Measurements from ENCODE around the gene WFDC2.
A peak's percentile ranks its signal among the peaks of the same experiment; 100 is the strongest.

DNA sequence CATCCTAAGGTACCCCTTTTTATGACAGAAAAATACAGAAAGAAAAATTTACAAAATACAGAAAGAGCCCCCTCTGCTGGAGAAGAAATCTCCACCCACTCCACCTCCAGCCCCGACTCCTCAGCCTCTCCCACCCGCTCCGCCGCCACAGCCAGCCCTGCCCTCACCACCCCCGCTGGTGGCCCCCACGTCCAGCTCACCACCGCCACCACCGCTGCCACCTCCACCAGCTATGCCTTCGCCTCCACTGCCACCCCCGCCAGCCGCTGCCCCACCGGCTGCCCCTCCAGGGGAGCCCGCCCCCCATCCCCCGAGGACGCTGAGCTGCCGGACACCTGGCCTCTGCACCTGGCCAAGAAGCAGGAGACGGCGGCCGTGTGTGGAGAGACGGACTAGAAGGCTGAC is 17.7 kb downstream of the WFDC2 start:
- TF ChIP-seq, protein P1, sequence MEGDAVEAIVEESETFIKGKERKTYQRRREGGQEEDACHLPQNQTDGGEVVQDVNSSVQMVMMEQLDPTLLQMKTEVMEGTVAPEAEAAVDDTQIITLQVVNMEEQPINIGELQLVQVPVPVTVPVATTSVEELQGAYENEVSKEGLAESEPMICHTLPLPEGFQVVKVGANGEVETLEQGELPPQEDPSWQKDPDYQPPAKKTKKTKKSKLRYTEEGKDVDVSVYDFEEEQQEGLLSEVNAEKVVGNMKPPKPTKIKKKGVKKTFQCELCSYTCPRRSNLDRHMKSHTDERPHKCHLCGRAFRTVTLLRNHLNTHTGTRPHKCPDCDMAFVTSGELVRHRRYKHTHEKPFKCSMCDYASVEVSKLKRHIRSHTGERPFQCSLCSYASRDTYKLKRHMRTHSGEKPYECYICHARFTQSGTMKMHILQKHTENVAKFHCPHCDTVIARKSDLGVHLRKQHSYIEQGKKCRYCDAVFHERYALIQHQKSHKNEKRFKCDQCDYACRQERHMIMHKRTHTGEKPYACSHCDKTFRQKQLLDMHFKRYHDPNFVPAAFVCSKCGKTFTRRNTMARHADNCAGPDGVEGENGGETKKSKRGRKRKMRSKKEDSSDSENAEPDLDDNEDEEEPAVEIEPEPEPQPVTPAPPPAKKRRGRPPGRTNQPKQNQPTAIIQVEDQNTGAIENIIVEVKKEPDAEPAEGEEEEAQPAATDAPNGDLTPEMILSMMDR (conservative IDR thresholded peaks at IDR 0.05), result peak; percentile 31
- TF ChIP-seq ZFX (IDR thresholded peaks at IDR 0.05), result no peak
